Stimulated activated CD8-positive, alpha-beta memory T cell treated with anti-CD3 and anti-CD28 coated beads, Interleukin-4, amount 100 ng/mL, for 24 hours (primary cell): ENCODE results near the gene MED4.

ENCODE experiments used
- DNase-seq: peaks from one replicate; pipeline ENCODE4 v3.0.0-alpha.2; 2020; ENCODE audit warnings: low read depth

The MED4 gene, protein sequence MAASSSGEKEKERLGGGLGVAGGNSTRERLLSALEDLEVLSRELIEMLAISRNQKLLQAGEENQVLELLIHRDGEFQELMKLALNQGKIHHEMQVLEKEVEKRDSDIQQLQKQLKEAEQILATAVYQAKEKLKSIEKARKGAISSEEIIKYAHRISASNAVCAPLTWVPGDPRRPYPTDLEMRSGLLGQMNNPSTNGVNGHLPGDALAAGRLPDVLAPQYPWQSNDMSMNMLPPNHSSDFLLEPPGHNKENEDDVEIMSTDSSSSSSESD

DNA sequence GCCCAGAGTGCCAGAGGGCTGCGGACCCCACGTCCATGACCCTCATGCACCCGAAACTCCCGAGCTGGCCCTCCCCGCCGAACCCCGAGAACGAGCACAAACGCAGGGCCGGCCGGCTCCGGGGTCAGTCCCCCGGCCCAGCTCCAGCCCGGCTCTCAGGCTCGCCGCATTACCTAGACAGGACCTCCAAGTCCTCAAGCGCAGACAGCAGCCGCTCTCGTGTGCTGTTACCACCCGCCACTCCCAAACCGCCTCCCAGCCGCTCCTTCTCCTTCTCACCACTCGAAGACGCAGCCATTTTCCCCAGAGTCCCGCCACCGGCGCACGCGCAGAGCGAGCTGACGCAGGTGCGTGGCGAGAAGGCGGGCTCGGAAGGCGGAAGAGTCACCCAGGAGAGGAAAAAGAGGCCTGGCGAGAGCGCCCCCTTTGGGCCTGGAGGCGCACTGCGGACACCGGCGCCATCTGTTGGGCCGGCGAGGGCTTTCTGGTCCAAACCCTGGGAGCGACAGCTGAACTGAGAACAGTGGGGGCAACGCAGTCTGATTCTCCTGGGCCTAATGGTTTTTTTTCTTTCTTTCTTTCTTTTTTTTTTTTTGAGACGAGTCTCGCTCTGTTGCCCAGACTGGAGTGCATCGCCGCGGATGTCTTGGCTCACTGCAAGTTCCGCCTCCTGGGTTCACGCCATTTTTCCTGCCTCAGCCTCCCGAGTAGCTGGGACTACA lies at the start of gene MED4:
Gene MED4, minus strand, starts transcription at position 324 of the 722 bp plus-strand sequence. Its CDS starts 26 bp downstream, at position 298.
- DNase-seq: peak; percentile 95

DNA sequence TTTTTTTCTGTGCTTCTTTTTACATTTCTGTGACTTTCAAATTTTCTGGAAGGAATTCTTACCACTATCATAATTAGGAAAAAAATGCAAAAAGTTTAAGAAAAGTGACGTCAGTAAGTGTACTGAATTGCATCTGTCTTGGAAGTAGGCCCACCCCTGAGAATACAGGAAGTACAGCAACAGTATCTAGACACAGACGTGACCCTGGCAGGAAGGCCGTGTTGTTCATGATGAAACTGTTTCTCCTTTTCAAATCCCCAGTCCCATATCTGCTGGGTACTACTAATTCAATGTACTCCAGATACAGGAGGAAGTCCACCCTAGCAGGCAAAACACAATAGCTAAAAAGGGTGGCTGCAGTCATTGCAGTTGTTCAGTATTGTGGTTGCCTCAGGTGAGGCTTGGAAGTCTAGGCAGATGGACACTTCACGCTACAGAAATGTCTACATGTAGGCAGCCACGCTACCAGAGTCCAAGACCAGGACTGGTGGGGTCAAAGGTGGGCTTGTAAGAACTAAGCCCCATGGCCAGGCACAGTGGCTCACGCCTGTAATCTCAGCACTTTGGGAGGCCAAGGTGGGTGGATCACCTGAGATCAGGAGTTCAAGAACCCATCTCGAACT lies 49.6 kb upstream of the MED4 start:
- DNase-seq: no peak

DNA sequence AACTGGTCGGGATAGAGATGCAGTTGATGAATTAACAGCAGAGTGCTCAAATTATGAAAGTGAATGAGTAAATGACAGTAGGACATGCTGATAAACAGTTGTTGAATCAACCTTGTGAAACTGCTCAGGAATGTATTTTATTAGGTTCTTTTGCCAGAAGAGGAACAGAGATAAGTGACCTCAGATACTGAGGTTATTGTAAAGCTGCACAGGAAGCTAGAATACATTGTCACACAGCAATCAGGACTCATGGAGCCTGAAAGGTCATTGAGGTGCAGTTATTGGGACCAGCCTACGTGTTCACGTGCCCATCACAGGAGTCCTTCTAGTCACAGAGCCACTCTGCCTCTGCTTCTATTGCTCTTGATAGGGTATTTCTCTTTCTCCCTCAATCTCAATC lies 47.5 kb upstream of the MED4 start:
- DNase-seq: no peak

DNA sequence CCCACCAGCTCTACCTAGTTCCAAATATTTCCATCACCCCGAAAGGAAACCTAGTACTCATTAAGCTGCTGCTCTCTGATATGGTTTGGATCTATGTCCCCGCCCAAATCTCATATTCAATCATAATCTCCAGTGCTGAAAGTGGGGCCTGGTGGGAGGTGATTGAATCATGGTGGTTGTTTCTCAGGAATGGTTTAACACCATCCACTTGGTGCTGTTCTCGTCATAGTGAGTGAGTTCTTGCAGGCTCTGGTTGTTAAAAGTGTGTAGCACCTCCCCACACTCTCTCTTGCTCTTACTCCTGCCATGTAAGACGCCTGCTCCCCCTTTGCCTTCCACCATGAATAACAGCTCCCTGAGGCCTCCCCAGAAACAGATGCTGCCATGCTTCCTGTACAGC lies 43.4 kb upstream of the MED4 start:
- DNase-seq: no peak

DNA sequence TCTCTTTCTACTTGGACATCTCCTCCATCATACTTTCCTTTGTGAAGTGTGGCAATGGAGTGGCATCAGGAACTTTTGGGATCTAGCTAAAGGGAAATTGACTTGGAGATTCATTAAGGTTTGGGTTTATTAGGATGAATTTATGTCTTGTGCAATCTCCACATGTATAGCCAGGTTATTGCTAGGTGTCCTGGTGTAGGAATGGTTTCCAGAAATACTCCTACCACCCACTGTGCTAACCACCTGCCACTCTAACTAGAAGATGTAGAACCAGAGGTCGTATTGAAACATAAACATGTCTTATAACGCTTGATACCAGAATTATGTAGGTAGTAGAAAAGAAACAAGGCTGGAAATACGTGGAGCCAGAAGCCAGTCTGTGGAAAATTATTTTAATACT lies 38.1 kb upstream of the MED4 start:
- no peak for DNase-seq

DNA sequence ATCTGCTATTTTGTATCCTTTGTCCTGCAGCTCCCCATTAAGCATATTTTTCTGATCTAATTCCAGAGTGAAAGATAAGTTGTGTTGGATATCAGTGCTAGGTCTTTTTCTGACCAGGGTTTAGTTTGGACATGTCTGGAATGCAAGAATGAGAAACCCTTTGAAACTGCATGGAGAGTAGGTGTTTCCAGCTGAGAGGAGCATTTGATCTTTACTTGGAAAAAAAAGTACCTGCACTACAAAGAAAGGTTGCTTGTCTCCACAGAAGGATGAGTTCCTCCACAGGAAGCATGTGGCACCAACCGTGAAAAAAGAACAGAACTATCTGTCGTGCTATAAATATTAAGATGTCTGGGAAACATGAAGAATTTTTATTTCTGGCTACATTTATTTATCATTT lies 36.6 kb upstream of the MED4 start:
- no peak for DNase-seq

DNA sequence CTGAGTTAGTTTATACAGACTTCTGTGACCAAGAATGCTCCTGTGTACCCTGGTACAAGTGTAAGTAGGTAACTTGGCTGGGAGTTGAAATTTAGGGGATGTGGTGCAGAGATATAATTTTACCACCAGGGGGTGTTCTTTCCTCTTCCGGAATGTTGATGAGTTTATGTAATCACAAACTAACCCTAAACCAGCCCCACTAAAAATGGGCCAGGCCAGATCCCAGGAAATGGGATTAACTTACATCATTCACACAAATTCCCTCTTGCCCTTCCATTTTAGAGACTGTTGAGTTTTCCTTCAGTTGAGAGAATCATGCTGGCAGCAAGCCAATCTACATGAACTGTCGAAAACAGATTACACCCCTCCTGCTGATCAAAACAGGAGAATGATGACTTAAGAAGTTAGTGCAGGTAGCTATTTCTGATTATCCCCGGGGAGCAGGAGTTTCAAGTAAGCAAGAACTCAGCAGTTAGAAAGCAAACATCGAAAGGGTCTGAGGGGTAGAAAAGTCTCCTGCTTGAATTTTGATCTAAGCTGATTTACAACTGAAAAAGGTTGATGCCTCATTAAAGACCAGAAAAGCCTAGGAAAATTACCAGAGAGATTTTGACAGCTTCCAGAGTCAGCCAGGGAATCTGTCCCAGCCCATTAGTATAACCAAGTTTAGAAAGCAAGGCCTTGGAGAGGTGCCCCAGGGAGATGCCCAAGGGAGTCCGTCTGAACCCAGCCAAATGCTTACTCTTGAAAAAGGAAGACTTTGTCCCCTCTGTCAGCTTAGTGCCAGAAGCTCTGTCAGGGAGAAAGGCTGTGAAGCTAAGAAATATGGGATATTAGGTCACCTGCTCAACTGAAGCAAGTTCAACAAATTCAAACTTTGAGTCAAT lies 32.3 kb upstream of the MED4 start:
- DNase-seq: no peak

DNA sequence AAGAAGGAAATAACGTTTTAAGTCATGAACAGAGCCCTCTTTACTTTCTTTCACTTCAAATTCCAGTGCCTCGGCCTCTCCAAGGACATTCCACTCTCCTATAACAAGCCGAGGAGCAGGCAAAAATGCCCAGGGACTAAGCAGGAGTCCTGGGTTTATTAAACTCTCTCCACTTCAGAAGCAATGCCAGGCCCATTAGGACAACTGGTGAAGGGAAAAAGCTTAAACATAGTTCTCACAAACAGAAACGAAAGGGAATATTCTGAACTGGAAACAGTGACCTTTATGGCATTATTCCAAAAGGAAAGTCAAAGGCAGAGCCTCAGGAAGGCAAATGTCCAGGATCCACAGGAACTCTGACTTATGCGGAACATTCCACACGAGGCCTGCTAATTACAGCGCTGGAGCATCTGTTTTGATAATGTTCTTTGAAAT lies 30.9 kb upstream of the MED4 start:
- no peak for DNase-seq

DNA sequence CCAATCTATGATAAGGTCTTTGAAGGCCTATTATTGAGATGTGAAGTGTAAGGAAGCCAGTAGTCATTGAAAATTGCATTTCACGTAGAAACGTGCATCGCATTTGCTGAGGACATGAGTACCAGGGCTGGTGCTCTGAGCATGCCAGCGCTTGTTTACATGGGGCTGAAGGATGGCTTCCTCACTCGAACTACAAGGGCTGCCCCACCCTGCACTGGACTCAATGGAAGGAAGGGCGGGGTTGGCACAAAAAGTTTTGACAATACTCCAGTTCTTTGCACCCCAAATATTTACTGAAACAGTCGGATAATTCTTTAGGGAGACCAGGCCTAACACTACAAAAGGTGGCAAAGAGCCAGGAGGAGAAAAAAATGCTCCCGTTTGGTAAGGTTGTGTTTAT lies 28.9 kb upstream of the MED4 start:
- no peak for DNase-seq

DNA sequence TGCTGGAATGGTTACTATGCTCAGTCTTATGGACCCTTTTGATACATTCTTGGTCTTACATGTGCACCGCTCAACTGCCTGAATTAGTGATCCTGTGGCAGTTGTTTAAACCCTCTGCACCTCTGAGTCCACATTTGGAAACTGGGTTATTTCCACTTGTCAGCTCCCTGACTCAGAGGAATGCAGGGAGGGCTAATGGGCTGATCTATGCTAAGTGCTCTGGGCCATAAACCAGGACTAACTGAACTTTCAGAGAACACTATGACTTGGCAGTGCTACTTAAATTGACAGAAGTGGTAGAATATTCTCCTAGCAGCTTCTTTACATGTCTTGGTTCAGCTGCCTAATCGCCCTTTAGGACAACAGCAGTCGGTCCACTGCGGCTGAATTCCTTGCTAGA lies 26.8 kb upstream of the MED4 start:
- DNase-seq: no peak

DNA sequence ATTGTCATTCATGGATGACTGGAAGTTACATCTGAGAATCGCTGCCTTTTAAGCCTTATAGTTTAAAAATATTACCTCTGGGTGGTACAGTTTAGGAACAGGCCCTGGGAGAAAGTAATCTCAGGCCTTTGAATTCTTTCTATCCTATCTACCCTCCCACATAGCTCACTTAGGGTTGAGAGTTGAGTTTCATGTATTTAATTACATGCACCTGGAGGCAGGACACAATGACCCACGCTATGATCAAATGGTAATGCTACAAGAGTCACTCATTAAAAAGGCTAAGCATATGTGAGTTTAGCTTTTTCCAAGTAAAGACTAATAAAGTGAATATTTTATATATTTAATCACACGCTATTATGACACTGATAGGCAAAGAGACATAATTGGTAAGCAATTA lies 25.3 kb upstream of the MED4 start:
- DNase-seq: no peak

DNA sequence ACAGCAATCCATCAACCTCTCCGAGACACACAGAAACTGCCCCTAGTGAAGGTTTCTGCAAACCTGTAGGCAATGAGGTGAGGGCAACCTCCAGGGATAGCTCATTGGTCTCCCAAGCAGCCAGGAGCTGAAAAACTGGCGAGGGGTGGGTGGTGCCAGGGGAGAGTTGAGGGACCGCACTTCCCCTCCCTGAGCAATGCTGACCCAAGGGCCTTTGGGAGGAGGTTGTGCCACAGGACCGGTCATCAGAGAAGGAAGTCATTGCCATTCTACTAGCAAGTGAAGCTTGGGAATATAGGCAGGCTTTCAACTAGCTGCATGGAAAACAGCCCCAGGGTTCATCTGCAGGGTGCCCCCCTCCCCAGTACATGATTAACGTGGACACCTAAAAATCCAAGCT lies 23.1 kb upstream of the MED4 start:
- DNase-seq: no peak

DNA sequence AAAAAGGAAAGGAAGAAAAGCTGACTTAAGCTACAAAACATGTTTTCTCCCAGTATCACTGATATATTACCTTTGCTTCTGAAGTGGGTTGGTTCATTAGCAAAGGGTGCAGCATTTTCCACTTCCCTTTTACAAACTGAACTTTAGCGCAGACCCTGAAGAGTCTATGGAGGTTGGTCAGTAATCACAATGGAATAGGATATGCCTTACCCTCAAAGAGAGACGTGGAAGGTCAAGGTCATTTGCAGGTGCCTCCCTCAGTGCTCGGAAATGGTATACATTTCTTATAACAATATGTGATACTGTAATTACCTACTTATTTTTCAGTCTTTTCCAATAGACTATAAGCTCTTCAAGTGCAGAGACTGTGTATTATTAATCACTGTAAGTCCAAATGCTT lies 21.9 kb upstream of the MED4 start:
- DNase-seq: no peak

DNA sequence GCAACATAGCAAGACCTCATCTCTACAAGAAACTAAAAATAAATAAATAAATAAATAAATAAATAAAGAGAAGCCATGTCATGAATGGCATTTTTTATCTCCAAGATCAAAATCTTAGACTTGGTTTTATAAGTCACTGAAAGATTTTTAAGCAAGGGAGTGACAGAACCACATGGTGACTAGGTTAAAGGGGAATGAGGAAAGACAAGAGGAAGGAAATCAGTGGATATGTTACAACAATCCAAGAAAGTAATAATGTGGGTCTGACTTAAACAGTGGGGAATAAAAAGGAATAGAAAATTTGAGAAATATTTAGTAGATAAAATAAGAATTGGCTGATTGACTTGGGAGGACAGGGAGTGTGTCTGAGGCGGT lies 18.8 kb upstream of the MED4 start:
- DNase-seq: no peak

DNA sequence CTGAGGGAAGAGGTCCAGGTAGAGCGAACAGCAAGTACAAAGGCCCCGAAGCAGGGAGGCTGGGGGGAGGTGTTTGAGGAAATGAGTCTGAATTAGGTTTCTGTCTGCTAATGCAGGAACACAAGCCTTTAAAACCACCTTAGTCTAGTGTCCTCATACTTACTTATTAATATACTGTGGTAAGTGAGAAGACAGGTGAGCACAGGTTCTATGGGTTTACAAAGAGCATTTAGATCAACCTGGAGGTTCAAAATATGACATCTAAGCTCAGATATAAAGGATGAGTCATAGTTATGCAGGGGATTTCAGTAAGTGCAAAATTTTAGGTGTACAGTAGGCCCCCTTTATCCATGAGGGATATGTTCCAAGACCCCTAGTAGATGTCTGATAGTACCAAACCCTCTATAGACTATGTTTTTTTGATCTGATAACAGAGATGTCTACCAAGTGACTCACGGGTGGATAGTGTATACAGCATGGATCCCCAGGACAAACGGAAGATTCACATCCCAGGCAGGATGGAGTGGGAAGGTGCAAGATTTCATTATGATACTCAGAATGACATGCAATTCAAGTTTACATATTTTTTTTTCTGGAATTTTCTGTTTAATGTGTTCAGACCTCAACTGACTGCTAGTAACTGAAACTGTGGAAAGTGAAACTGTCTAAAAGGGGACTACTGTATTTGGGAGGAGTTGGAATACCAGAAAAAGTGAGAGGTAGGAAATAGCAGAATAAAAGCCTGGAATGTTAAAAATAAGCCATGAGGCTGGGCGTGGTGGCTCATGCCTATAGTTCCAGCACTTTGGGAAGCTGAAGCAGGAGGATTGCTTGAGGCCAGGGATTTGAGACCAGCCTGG lies 18.2 kb upstream of the MED4 start:
- DNase-seq: no peak

DNA sequence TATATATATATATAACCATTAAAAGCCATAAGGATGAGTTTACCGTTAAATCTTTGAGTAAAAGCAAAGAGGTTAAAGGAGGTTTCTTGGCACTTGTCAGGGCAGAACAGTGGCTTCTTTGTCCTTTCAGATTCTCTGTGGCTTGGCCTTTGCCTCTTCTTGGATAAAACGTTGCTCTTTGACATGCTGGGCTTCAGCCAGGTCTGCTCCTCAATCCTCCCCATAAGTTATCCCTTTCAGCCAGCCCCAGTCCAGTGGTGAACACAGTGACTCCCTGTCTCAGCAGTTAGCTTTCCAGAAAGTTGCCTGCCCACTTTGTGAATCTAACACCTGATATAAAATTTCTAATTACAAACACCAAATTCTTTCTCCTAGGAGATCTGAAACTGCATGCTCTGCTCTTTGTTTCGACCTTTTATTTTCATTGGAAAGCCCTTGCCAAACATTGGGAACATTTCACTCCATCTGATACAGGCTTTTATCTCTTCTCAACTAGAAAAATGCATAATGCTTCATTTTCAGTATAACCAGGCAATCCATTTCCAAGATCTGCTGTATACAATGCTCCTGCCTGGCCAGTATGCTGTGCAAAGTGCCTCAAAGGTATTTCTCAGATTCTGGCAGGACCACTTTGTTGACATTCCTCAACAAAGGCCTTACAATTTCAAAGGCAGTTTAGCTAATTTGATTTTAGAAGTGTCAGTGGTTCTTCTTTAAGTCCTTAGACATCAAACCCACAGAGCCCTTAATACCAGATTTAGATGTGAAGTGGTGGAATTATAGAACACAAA lies 16.2 kb upstream of the MED4 start:
- no peak for DNase-seq

DNA sequence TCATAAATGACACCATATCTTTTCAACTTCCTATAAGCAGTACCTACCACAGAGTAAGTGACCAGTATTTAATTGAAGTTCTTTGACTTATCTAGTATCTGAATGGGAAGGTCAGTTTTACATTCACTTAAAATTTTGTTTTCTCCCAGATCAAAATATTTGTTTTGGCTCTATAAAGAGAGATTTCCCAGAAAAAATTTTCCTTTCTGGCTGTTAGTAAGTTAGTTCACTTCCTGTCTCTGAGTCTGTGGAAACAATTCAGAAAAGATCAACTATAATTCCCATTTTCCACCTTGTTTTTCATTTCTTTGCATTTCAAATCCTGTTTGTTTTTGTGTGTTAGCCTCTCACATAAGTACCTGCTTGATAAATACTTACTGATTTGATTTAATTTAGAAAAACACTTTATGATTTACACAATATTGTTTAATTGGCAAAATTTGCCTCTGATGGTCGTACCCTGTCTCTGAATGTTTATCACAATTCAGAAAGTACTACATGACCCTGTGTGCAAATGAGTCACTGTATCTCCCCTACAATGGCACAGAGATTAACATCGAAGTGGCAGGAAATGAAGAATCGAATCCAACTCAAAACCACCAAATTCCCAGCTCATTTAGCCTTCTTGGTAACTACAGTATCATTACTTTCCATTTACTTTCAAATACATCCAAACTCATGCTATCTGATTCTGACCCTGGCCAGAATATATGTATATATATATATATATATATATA lies 15.4 kb upstream of the MED4 start:
- DNase-seq: no peak

DNA sequence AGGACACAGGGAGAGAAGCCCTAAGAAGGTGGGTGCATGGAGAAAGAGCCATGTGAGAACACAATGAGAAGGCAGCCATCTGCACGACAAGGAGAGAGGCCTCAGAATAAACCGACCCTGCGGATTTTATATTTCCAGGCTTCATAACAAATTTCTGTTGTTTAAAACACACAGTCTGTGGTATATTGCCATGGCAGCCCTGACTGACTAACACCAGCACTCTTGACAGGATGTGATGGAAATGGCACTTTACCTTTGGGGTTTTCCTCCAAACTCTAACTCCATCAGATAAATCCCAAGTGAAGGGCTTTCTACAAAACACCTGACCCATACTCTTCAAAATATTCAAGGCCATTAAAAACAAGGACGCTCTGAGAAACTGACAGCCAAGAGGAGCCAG lies 13.2 kb upstream of the MED4 start:
- DNase-seq: no peak

DNA sequence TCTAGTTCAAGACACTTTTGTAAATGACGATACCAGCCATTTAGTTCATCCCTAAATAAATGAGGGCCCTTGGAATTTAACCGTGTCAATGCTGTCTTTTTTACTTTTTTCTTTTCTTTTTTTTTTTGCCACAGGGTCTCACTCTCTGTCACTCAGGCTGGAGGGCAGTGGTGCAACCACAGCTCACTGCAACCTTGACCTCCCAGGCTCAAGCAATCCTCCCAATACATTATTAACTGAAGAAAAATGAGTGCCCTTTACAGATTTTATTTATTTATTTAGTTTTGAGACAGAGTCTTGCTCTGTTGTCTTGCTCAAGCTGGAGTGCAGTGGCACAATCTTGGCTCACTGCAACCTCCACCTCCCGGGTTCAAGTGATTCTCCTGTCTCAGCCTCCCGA lies 2.9 kb upstream of the MED4 start:
- DNase-seq: no peak

DNA sequence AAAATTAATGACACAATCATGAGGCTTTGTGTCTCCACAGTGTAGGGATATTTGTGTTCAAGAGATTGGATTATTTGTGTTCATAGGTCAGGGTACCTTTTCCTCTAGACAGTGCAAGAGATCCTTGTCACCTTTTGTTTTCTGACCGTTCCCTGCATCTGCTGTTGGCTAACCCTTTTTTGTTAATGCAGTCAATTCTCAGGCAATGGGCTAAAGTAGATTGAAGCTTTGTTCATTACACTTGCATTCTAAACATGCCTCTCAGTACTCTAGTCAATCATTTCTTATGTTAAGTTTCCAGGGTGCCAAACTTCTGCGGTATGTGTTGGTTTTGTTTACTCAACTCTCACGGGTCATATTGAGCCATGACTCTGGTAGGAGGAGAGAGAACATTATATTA lies 1.8 kb upstream of the MED4 start:
- DNase-seq: no peak
